Non-pigmented ciliary epithelial cell (primary cell): ENCODE results near the gene RNF146.
"Not testable (repeated sequence)": the region's sequence is repeated elsewhere in the genome, so short reads cannot be mapped to it uniquely, and the experiment has no call there.

Source experiments
- DNase-seq: peaks from one replicate; pipeline ENCODE4 v3.0.0-alpha.2; 2010; ENCODE audit warnings: low read depth

The RNF146 gene

GRCh38 chr6:127266178-127266891 is at the start of gene RNF146:
RNF146 (plus strand) TSS chr6:127266864; CDS start chr6:127280339, 13,475 bp downstream.
- DNase-seq, result peak; percentile 68

GRCh38 chr6:127219869-127220268 is 46.8 kb upstream of the RNF146 start:
- DNase-seq, result no peak

GRCh38 chr6:127221201-127221600 is 45.5 kb upstream of the RNF146 start:
- DNase-seq, result no peak

GRCh38 chr6:127222418-127222817 is 44.2 kb upstream of the RNF146 start:
- no peak for DNase-seq

- DNase-seq, result no peak
Observed at GRCh38 chr6:127225497-127225896, 41.2 kb upstream of the RNF146 start.

GRCh38 chr6:127233819-127234218 is 32.8 kb upstream of the RNF146 start:
- DNase-seq, result not testable (repeated sequence)

- no peak for DNase-seq
Observed at GRCh38 chr6:127243501-127243900, 23.2 kb upstream of the RNF146 start.

GRCh38 chr6:127247114-127248096 is 19.3 kb upstream of the RNF146 start:
- no peak for DNase-seq

GRCh38 chr6:127249621-127250020 is 17.0 kb upstream of the RNF146 start:
- no peak for DNase-seq

GRCh38 chr6:127255286-127255685 is 11.4 kb upstream of the RNF146 start:
- DNase-seq, result no peak

- DNase-seq, result no peak
Observed at GRCh38 chr6:127262896-127263295, 3.8 kb upstream of the RNF146 start.

- DNase-seq, result no peak
Observed at GRCh38 chr6:127263481-127263880, 3.2 kb upstream of the RNF146 start.

GRCh38 chr6:127266892-127267645 is 405 bp downstream of the RNF146 start:
- no peak for DNase-seq

- no peak for DNase-seq
Observed at GRCh38 chr6:127267646-127268625, 1.3 kb downstream of the RNF146 start.

- no peak for DNase-seq
Observed at GRCh38 chr6:127272576-127272975, 5.9 kb downstream of the RNF146 start.

- no peak for DNase-seq
Observed at GRCh38 chr6:127273499-127273898, 6.8 kb downstream of the RNF146 start.

- no peak for DNase-seq
Observed at GRCh38 chr6:127276331-127276730, 9.7 kb downstream of the RNF146 start.

- DNase-seq, result no peak
Observed at GRCh38 chr6:127277878-127278843, 11.5 kb downstream of the RNF146 start.

- DNase-seq, result no peak
Observed at GRCh38 chr6:127279815-127280214, 13.2 kb downstream of the RNF146 start.

- DNase-seq, result no peak
Observed at GRCh38 chr6:127282184-127282583, 15.5 kb downstream of the RNF146 start.
